Smooth muscle cell of the brain vasculature (primary cell): Measurements from ENCODE around the gene EXOSC3.
"Not testable (repeated sequence)": the region's sequence is repeated elsewhere in the genome, so short reads cannot be mapped to it uniquely, and the experiment has no call there.

ENCODE experiments used
- DNase-seq: peaks from one replicate; pipeline ENCODE4 v3.0.0-alpha.2; 2012; ENCODE audit warnings: low read depth, low spot score

Gene EXOSC3

DNA sequence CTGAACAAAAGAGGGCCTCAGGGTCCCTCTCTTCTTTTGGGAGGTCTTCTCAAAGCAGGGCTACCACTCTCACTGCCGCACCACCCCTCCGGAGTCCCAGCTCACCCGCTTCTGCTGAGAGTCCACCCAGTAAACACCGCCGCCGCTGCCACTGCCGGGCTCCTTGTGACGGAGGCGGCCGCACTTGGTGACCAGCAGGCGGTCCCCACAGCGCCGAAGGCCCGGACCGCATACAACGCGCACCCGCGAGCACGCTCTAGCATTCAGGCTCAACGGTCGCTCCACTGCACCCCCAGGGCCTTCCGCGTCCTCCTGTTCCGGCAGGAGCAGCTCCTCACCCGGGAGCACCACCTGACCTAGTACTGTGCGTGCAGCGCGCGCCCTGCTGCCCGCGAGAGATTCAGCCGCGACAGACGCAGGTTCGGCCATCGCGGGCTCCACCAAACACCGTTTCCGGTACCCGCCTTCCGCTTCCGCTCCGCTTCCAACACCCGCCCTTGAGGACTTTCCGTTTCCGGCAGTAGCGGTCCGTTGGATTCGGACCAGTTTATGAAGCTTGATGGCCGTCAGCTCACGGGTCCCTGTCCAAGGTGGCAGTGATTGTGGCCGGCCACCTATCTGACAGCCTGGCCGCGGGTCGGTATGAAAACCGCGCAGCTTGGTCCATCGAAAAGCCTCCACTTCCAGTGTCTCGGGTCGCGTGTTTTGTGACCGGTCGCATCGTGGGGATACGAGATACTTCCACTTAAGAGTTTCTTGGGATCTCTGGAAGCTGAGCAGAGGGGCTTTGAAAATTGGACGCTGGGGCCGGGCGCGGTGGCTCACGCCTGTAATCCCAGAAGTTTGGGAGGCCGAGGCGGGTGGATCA, at the start of gene EXOSC3:
TSS of gene EXOSC3 (minus strand) at position 449 of the 868 bp plus-strand sequence. CDS start at position 429, 20 bp downstream.
- DNase-seq: peak; percentile 70

DNA sequence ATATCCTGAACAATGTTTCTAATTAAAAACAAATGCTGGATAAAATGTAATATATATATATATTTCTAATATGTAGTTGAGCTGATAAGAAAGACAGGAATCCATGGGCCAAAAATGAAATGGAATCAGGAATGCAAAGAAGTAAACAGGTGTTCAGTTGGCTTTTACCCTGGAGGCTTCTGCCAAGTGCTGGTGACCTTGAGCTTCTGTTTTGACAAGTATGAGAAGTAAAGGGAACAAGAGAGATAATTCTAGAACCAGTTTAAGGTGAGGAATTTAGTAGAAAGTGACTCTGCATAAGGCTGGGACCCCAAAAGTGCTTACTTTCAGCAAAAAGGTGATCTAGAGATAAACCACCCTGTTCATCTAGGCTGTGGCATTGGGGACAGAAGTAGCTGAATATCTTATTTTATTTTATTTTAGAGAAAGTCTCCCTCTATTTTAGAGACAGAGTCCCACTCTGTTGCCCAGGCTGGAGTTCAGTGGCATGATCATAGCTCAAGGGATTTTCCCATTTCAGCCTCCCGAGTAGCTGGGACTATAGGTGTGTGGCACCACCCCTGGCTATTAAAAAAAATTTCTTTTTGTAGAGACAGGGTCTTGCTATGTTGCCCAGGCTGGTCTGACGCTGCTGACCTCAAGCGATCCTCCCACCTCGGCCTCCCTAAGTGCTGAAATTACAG, 42.8 kb upstream of the EXOSC3 start:
- DNase-seq: no peak

- DNase-seq: not testable (repeated sequence)
Observed at GRCh38 chr9:37825174-37825573, 40.3 kb upstream of the EXOSC3 start.

DNA sequence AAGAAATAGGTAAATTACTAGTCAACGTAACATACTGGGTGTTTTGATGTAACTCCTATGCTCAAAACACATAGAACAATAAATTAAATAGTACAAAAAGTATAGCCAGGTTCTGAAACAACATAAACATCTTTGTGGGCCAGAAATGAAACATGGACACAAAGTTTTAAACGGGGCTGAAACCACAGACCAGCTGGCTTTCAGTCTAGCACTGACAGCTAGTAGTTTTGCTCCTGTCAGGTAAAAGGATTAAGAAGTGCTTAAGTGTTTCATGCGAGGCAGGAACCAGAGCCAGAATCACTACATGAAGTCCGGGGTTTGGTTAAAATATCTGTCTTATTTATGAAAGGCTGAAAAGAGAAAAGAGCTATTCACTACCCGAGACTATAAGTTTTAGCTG, 35.3 kb upstream of the EXOSC3 start:
- no peak for DNase-seq

GRCh38 chr9:37818849-37819248, 34.0 kb upstream of the EXOSC3 start:
- no peak for DNase-seq

- no peak for DNase-seq
Observed at GRCh38 chr9:37812773-37813379, 28.0 kb upstream of the EXOSC3 start.

- DNase-seq: no peak
Observed at GRCh38 chr9:37811906-37812476, 27.1 kb upstream of the EXOSC3 start.

DNA sequence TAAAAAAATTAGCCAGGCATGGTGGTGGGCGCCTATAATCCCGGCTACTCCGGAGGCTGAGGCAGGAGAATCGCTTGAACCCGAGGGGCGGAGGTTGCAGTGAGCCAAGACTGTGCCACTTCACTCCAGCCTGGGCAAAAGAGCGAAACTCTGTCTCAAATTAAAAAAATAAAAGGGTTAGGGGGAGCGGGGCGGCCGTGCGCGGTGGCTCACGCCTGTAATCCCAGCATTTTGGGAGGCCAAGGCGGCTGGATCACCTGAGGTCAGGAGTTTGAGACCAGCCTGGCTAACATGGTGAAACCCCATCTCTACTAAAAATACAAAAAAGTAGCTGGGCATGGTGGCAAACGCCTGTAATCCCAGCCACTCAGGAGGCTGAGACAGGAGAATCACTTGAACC, 24.8 kb upstream of the EXOSC3 start:
- not testable (repeated sequence) for DNase-seq

DNA sequence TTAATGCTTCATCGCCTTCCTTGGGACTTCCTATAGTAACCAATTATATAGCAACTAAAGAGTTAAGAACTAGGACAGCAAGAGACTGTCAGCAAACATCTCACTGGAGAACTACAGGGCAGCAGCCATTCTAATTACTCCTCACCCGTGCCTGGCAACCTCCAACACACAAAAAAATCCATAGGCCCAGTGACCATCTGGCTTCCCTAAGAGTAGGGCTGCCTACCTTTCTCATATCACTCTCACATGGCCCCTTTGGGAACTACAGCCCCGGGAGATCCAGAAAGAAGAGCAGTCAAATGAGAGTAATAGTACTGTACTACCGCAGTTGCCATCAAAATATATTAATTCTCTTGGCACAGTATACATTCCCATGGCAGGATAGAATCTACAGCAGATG, 21.4 kb upstream of the EXOSC3 start:
- no peak for DNase-seq

- DNase-seq: no peak
Observed at GRCh38 chr9:37801959-37802711, 17.3 kb upstream of the EXOSC3 start.

DNA sequence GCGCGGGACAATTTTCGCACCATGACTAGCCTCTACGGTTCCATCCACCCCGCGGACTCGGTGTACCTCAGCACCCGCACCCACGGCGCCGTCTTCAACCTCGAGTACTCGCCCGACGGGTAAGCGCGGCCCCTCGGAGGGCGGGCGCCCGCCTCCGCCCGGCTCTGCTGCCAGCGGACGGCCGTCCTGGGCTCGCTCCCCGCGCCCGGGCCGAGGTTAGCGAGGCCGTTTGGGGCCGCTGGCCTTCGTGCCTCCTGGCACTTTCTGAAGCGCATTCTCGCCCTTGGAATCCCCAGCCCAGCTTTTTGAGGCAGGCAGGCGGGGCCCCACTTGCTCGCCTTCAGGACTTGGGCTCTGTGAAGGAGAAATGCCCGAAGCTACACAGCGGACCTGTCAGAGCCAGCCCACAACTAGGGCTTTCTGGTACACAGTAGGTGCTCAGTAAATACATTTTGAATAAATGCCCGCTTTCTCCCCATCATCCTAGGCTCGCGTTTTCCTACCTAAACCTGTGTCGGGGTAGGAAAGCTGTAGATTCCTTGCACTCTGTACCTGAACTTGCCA, 16.5 kb upstream of the EXOSC3 start:
- no peak for DNase-seq

GRCh38 chr9:37800631-37801286, 15.9 kb upstream of the EXOSC3 start, which contains the start of gene DCAF10:
TSS of gene DCAF10 (plus strand) at chr9:37800797. CDS start at chr9:37800867, 70 bp downstream.
- peak; percentile 58 for DNase-seq

- DNase-seq: no peak
Observed at GRCh38 chr9:37798677-37799076, 13.8 kb upstream of the EXOSC3 start.

DNA sequence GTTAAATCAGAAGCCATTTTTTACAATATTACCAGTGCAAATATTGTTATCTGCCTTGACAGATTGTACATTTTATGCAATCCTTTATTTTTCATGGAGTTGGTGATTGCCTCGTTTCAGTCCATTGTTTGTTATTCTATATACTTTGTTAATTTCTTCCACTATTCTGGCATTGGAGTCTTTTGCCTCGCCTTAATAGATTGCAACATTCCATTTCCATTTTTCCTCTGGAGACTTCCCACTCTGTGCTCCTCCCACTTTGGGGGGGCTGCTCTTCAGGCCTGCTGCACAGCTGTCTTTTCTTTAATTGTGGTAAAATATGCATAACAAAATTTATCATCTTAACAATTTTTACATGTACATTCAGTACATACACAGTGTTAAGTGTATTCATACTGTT, 11.4 kb upstream of the EXOSC3 start:
- DNase-seq: no peak

DNA sequence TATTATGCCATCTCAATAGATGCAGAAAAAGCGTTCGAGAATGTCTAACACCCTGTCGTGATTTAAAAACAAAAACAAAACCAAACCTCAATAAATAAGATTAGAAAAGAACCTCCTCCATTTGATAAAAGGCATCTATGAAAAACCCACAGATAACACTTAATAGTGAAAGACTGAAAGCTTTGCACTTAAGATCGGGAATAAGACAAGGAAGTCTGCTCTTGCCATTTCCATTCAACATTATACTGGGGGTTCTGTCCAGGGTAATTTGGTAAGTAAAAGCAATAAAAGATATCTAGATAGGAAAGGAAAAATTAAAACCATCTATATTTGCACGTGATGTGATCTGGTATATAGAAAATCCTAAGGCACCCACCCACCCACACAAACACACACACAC, 7.3 kb upstream of the EXOSC3 start:
- DNase-seq: no peak

DNA sequence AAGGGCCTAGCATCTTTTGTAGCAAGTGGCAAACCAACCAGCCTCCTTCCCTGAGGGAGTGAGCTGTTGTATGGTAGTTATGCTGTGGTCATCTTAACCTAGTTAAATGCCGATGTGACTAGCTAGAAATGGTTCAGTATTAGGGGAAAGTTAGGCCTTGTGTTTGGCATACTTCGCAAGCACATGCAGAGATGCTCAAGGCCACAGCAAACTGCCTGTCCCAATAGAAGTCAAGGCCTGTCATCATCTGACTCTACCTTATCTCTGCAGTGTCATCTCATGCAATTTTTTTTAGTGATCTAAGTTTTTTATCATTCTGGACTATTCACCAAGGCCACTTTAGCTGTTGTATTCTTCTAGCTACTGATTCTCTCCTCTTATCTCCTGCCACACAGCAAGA, 5.2 kb upstream of the EXOSC3 start:
- no peak for DNase-seq

- no peak for DNase-seq
Observed at GRCh38 chr9:37788332-37788731, 3.5 kb upstream of the EXOSC3 start.

GRCh38 chr9:37787059-37787458, 2.2 kb upstream of the EXOSC3 start:
- no peak for DNase-seq

GRCh38 chr9:37784291-37784615, 611 bp downstream of the EXOSC3 start:
- DNase-seq: no peak

DNA sequence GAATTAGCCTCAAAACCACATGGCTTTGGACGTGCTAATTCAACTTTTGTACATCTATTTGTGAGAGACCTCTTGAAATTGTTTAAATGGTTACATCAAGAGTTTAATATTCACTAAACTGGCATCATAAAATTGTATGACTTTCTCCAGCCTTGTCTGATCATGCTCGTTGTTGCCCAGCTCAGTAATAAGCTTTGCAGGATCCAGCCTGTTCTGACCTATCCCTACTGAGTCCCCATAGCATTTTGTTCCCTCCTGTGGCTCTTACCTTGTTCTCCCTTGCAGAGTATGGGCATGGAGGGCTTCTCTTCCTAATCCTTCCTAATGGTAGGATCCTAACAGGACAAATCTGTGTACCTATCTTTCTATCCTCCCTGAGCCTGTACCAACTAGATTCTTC, 6.3 kb downstream of the EXOSC3 start:
- DNase-seq: no peak

DNA sequence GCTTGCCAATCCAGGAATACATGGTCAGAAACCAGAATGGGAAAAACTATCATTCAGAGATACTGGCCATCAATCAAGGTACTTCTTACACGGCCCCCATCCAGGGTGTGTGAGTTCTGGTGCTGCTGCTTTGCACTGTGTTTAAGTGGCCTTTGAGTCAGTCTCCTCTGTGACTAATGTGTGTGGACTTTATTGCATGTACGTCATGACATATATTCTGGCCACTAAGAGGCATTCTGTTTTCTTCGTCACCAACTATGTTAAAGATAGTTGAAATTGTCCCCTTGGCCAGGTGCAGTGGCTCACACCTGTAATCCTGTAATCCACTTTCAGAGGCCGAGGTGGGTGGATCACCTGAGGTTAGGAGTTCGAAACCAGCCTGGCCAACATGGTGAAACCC, 8.5 kb downstream of the EXOSC3 start:
- no peak for DNase-seq
